ENCODE measurements around the gene PAK1. TPM values are rescaled to one million over a fixed set of nuclear protein-coding genes. Genes with fewer than 3 reads are reported as not detected.

The PAK1 gene
- total and polyA plus RNA-seq, 2 of the 8 experiments (the other 6 are each of a cell fraction or from before 2014, with no cell fraction given), result 87.7 to 151 TPM

GRCh38 chr11:77316733-77317342 is 157.1 kb downstream of the PAK1 start (continued):
- no peak for TF ChIP-seq CHD7 (IDR thresholded peaks at IDR 0.05; ENCODE audit: insufficient replicate concordance, low read length)
- TF ChIP-seq GTF2F1 (IDR thresholded peaks at IDR 0.05; ENCODE audit: borderline replicate concordance, low read depth, low read length), result no peak
- TF ChIP-seq KDM1A (IDR thresholded peaks at IDR 0.05; ENCODE audit: borderline replicate concordance, low read length), result no peak
- TF ChIP-seq JUND (IDR thresholded peaks at IDR 0.05; ENCODE audit: low read length), result no peak
- no peak for TF ChIP-seq TBP (IDR thresholded peaks at IDR 0.05; ENCODE audit: low read depth, low read length)
